HG03521 (cell line): ENCODE data around the gene CAMSAP3.
A peak's percentile ranks its signal among the peaks of the same experiment; 100 is the strongest.

Source experiments
- ATAC-seq: cut with Tn5 transposase; IDR thresholded peaks from one replicate; pipeline ENCODE4 v1.9.1; 2021; ENCODE audit warnings: mild to moderate bottlenecking, moderate library complexity; ENCODE audit not compliant: unreplicated experiment

The CAMSAP3 gene

GRCh38 chr19:7646426-7646700 lies 50.7 kb downstream of the CAMSAP3 start:
- no peak for ATAC-seq

GRCh38 chr19:7647156-7647555 lies 51.5 kb downstream of the CAMSAP3 start:
- no peak for ATAC-seq

GRCh38 chr19:7648265-7649014 lies 52.8 kb downstream of the CAMSAP3 start:
- ATAC-seq = no peak

GRCh38 chr19:7650148-7650547 lies 54.5 kb downstream of the CAMSAP3 start:
- ATAC-seq = no peak

- no peak for ATAC-seq
Measured at GRCh38 chr19:7652061-7652641, 56.5 kb downstream of the CAMSAP3 start.

GRCh38 chr19:7654401-7654800 lies 58.7 kb downstream of the CAMSAP3 start:
- ATAC-seq = no peak

GRCh38 chr19:7655581-7655980 lies 59.9 kb downstream of the CAMSAP3 start:
- no peak for ATAC-seq

GRCh38 chr19:7657131-7657751 lies 61.6 kb downstream of the CAMSAP3 start:
- no peak for ATAC-seq

- ATAC-seq = peak; percentile 73
Measured at GRCh38 chr19:7658219-7658686, 62.6 kb downstream of the CAMSAP3 start.

GRCh38 chr19:7661744-7662538 lies 66.3 kb downstream of the CAMSAP3 start:
- ATAC-seq = no peak

GRCh38 chr19:7662657-7663056 lies 67.0 kb downstream of the CAMSAP3 start:
- ATAC-seq = no peak

- ATAC-seq = no peak
Measured at GRCh38 chr19:7663706-7664105, 68.0 kb downstream of the CAMSAP3 start.

- ATAC-seq = no peak
Measured at GRCh38 chr19:7665076-7665475, 69.4 kb downstream of the CAMSAP3 start.
